Mononuclear cell (primary cell): Measurements from ENCODE around the gene FAM219B. TPM values are rescaled to one million over a fixed set of nuclear protein-coding genes. Genes with fewer than 3 reads are reported as not detected.
"Not testable (repeated sequence)": the region's sequence is repeated elsewhere in the genome, so short reads cannot be mapped to it uniquely, and the experiment has no call there.

Experiments
- H3K27me3 ChIP-seq: 2 replicates; pipeline ENCODE4 v1.6.0; 2011; ENCODE audit warnings: low read length, control low read depth; ENCODE audit not compliant: insufficient read depth
- H3K4me1 ChIP-seq: 2 replicates; pipeline ENCODE4 v1.5.1; 2011; ENCODE audit warnings: mild to moderate bottlenecking, low read length, control low read depth; ENCODE audit not compliant: insufficient read depth
- H3K4me3 ChIP-seq: 2 replicates; pipeline ENCODE4 v1.5.1; 2011; ENCODE audit warnings: mild to moderate bottlenecking, low read length, moderate library complexity
- H3K9me3 ChIP-seq: 2 replicates; pipeline ENCODE4 v1.5.1; 2011; ENCODE audit warnings: low read depth, mild to moderate bottlenecking, control low read depth, low read length
- total RNA-seq: library from RNA; depleted of rRNA; stranded (reverse); fragments of >200 nt; gene quantifications from one replicate; pipeline ENCODE4 v1.2.3, GENCODE V29; 2012

Gene FAM219B
- total RNA-seq, 1 donor, result 11.4 TPM

DNA sequence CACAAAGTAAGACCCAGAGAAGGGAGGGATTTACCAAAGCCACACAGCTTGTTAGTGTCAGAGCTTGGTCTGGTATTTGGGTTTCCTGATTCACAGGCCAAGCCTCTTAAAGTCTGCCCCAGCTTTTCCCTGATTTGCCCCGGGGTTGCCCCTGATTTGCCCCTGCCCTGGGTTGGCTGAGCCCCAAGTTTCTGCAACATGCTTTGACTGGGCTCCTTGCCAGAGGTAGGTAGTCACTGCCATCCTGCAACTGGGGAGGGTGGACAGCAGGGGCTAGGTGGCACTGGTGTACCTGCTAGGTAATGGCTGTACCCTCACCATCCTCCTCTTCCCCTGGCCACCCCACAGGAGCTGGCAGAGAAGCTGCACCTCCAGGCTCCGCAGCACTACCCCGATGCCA is 14.3 kb downstream of the FAM219B start:
- H3K4me1 ChIP-seq, result peaks cover 41% of the 10 kb centered on the region
- no peak overlapping the region for H3K4me3 ChIP-seq
- H3K27me3 ChIP-seq, result no peaks in the 10 kb centered on the region
- no peaks in the 10 kb centered on the region for H3K9me3 ChIP-seq

DNA sequence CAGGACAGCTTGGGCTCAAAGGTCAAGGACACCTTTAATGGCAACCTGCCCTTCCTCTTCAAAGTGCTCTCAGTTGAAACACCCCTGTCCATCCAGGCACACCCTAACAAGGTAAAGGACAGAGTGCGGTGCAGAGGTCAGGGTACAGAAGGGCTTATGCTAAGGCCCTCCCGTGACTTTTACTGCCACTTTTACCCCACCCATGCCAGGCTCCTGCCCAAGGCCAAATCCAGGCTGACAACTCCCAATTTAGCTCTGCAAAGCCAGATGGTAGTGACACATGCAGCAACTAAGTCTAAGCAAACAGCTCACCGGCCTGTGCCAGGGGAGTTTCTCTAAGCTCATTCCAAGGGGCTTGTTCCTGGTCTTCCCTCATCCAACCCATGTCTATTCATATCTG is 15.2 kb downstream of the FAM219B start:
- no peaks in the 10 kb centered on the region for H3K9me3 ChIP-seq
- peaks cover 43% of the 10 kb centered on the region for H3K4me1 ChIP-seq
- H3K4me3 ChIP-seq, result no peak overlapping the region
- H3K27me3 ChIP-seq, result no peaks in the 10 kb centered on the region

DNA sequence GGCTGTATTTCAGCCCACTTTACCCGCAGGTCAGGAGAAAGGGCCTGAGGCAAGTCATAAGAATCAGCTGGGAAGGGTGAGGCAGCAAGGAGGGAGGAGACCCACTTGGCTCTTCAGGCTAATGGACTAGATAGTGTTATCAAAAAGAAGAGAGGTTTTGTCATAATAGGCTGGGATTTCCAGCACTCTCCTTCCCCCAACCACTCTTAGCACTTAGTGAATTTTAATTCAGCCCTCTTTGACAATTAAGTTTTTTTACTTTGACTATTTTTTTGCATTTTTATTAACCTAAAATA is 16.0 kb downstream of the FAM219B start:
- Histone ChIP-seq H3K9me3 (no peaks in the 10 kb centered on the region), H3K4me1 (peaks cover 52% of the 10 kb centered on the region), H3K27me3 (no peaks in the 10 kb centered on the region), H3K4me3 (peak overlapping the region; percentile 61)

DNA sequence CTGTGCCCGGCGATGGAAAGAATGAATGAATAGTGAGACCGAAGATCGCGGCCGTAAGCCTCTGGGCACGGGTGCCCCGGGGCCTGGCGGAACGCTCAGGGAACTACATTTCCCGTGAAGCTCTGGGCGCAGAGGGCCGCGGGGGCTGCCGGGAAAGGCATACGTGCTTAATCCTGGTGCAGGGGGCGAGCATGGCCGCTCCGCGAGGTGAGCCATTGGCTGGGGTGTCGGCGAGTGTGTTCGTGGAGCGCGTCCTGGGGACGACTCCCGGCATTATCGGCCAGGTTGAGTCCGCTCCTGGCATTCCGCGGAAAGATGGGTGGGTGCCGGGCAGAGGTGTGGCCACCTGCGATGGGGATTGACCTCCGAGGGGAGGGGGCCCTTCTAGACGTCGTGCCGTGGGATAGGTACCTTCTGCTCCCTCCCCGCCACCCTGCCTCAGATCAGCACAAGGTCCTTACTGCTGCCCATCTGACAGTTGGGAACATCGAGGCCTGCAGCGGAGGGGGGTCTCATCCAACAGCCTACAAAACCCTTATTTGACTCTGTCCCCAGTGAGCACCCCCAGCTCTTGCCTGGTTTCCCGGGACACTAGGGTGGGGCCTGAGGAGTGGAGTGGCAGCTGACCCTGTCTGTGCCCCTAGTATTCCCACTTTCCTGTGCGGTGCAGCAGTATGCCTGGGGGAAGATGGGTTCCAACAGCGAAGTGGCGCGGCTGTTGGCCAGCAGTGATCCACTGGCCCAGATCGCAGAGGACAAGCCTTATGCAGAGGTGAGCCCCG is 16.6 kb downstream of the FAM219B start, which contains the start of gene MPI:
TSS of gene MPI (plus strand) at position 160 of the 782 bp plus-strand sequence. CDS start at position 192, 32 bp downstream.
- peak within 1 kb of the TSS; percentile 61 for H3K4me3 ChIP-seq
- H3K27me3 ChIP-seq, result no peaks in the 10 kb centered on the region
- peaks cover 57% of the 10 kb centered on the region for H3K4me1 ChIP-seq
- no peaks in the 10 kb centered on the region for H3K9me3 ChIP-seq

DNA sequence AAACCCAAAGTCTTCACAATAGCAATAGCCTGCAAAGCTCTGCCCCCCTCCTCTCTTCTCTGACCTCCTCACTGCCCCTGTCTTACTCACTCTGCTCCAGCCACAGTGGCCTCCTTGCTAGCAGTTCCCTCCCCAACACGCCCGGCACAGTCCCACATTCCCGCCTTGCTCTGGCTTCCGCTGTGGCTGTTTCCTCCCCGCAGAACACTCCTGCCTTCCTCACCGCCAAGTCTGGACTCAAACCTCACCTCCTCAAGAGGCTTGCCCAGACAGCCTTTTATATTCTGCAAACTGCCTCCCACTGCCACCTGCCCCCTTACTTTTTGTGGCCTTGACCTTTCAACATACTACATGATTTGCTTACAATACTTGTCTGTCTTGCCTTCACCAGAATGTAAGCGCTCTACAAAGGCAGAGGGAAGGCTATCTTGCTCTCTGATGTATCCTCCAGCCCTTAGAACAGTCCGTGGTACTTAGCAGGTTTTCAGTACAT is 17.2 kb downstream of the FAM219B start:
- Histone ChIP-seq H3K4me1 (peaks cover 62% of the 10 kb centered on the region), H3K4me3 (peak overlapping the region; percentile 61), H3K27me3 (no peaks in the 10 kb centered on the region), H3K9me3 (no peaks in the 10 kb centered on the region)

DNA sequence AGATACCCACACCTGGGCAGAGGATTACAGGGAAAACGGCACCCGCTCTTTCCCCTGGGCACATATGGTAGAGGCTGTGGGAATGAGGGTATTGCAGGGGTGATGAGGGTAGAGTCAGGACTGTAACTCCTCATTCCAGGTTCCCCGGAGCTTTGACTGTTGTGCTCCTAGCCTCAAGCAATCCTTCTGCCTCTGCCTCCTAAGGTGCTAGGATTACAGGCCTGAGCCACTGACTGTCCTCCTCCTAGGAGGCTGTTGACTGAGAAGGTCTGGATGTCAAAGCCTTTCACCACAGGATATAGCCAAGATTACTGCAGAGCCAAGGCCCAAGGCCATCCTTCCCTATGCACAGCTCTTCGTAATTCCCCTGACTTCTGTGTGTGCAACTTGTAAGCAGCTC is 17.9 kb downstream of the FAM219B start:
- H3K4me1 ChIP-seq, result peaks cover 62% of the 10 kb centered on the region
- no peak overlapping the region for H3K4me3 ChIP-seq
- H3K27me3 ChIP-seq, result no peaks in the 10 kb centered on the region
- no peaks in the 10 kb centered on the region for H3K9me3 ChIP-seq

DNA sequence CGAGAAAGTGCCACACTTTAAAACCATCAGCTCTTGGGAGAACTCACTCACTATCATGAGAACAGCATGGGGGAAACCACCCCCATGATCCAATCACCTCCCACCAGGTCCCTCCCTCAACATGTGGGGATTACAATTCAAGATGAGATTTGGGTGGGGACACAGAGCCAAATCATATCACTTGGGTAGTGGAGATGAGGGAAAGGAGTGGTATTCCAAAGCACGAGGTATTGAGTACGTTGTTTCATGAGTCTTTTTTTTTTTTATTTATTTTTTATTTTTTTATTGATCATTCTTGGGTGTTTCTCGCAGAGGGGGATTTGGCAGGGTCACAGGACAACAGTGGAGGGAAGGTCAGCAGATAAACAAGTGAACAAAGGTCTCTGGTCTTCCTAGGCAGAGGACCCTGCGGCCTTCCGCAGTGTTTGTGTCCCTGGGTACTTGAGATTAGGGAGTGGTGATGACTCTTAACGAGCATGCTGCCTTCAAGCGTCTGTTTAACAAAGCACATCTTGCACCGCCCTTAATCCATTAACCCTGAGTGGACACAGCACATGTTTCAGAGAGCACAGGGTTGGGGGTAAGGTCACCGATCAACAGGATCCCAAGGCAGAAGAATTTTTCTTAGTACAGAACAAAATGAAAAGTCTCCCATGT is 19.0 kb downstream of the FAM219B start:
- peaks cover 55% of the 10 kb centered on the region for H3K4me1 ChIP-seq
- not testable (repeated sequence) for H3K27me3 ChIP-seq

DNA sequence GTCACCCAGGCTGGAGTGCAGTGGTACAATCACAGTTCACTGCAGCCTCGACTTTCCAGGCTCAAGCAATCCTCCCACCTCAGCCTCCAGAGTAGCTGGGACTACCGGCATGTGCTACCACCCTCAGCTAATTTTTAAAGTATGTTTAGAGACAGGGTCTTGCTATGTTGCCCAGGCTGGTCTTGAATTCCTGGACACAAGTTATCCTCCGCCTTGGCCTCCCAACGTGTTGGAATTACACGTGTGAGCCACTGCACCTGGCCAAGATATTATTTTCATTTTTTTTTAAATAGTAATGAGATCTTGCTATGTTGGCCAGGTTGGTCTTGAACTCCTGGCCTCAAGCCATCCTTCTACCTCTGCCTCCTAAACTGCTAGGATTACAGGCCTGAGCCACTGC is 21.2 kb downstream of the FAM219B start:
- H3K27me3 ChIP-seq, result no peaks in the 10 kb centered on the region
- H3K4me1 ChIP-seq, result peaks cover 47% of the 10 kb centered on the region
- H3K4me3 ChIP-seq, result no peak overlapping the region
- no peaks in the 10 kb centered on the region for H3K9me3 ChIP-seq

More for the DNA sequence above, 19.0 kb downstream of the FAM219B start:
- not testable (repeated sequence) for H3K9me3 ChIP-seq, H3K4me3 ChIP-seq

DNA sequence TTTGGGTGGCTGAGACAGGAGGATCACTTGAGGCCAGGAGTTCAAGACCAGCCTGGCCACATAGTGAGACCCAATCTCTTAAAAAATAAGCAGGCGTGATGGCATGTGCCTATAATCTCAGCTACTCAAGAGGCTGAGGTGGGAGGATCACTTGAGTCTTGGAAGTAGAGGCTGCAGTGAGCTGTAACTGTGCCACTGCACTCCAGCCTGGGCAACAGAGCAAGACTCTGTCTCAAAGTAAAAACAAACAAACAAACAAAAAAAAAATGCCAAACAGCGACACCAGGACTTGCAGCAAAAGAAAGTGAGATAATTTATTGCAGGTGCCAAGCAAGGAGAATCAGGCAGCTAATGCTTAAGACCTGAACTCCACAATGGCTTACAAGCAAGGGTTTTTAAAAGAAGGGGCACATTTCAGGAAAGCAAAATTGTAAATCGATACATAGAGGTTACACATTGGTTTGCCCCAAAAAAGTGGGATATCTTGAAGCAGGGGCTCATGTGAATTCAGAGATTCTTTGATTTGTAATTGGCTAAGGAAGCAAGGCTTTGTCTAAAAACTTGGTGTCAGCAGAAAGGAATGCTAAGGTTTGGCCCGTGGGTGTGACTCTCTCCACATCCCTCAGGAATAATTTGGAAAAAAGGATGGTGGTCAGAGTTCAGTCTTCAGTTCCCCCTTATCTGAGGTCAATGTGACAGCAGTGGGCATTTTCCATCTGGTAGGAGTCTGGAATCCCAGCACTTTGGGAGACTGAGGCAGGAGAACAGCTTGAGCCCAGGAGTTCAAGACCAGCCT is 22.0 kb downstream of the FAM219B start:
- no peaks in the 10 kb centered on the region for H3K27me3 ChIP-seq
- peaks cover 41% of the 10 kb centered on the region for H3K4me1 ChIP-seq
- no peaks in the 10 kb centered on the region for H3K9me3 ChIP-seq
- H3K4me3 ChIP-seq, result no peak overlapping the region

DNA sequence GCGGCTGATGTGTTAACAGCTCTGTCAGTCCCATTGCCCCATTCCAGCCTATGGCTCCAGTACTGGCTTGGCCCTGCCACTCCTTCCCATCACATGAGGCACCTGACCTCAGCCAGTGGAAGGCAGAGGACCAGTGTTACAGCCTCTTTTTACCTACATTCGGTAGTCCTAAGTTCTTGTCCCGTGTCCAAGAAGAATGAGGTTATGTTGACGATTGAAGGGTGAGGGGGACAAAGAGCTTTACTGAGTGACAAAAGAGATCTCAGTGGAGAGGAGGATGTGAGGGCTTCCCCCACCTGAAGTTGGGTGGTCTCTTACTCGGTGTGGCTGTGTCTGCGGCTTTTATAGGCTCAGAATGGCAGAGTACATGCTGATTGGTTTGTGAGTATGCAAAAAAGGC is 24.1 kb downstream of the FAM219B start:
- H3K9me3 ChIP-seq, result no peaks in the 10 kb centered on the region
- peaks cover 32% of the 10 kb centered on the region for H3K4me1 ChIP-seq
- H3K27me3 ChIP-seq, result no peaks in the 10 kb centered on the region
- H3K4me3 ChIP-seq, result no peak overlapping the region

DNA sequence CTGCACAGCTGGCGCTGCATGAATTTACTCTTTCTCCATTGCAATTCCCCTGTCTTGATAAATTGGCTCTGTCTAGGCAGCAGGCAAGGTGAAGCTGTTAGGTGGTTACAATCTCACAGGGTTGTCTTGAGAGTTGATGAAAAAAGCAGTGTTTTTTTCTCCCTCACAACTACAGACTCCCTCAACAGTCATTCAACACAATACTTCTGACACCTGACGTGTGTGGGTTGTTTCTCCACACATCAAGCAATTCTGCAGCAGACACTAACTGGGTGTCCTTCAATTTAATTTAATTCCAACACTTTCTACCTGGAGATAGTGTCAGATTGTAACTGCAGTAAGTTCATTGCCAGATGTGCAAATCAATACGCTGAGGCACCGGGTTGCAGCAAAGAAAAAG is 28.4 kb downstream of the FAM219B start:
- H3K27me3 ChIP-seq, result no peaks in the 10 kb centered on the region
- H3K4me3 ChIP-seq, result no peak overlapping the region
- peaks cover 6% of the 10 kb centered on the region for H3K4me1 ChIP-seq

DNA sequence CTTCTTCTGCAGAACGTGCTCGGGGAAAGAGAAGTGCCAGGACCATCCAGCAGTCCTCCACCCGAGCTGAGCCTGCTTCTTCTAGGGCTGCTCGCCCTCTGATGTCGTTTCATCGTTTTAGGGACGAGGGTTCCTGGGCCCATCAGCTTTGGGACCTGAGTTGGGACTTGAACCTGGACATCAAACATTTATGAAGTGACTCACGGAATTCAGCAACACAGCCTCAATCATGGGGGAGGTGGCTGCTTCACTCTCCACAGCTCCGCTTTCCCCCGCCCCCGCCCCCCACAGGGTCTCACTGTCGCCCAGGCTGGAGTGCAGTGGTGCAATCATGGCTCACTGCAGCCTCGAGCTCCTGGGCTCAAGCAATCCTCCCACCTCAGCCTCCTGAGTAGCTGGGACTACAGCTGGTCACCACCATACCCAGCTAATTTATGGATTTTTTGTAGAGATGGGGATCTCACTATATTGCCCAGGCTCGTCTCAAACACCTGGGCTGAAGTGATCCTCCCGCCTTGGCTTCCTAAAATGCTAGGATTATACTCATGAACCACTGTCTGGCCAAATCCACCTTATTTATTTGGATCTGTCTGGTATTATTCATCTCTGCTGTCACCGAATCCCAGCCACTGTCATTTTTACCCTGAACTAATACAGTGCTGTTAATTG is 32.8 kb downstream of the FAM219B start:
- Histone ChIP-seq H3K9me3 (no peaks in the 10 kb centered on the region), H3K27me3 (no peaks in the 10 kb centered on the region), H3K4me3 (peak overlapping the region; percentile 71), H3K4me1 (peaks cover 44% of the 10 kb centered on the region)

More for the DNA sequence above, 28.4 kb downstream of the FAM219B start:
- no peaks in the 10 kb centered on the region for H3K9me3 ChIP-seq

DNA sequence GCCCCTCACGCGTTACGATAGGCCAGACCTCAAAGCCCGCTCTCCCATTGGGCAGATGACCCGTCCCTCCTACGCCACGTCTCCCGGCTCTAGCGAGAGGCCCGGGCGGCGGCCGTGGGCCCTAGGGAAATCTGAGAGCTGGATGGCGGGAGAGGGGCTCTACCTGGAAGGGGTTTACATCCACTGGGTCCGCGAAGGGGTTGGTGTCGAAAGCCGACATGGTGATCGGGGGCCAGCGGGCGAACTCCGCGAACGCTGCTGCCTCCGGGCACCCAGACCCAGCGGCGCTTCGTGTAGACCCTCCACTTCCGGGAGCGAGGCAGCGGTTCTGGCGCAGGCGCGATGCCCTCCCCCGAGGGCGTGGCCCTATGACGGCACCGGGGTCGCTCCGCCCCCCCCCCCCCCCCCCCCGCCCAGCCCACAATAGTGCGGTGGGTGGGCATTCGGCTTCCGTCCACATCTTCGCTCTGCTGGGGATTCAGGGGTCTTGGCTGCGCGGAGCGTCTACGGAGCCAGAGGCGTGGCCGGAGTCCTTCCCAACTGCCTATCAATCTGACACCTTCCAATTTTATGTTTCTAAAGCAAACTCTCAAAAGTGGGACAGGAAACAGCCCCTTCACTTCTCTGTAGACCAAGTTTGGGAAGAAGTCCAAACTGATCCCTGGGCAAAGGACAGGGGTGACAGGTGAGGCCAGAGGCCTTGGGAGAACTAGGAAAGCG is 33.5 kb downstream of the FAM219B start, which contains the start of gene SCAMP2:
TSS of gene SCAMP2 (minus strand) at position 330 of the 720 bp plus-strand sequence. CDS start at position 220, 110 bp downstream.
- H3K4me1 ChIP-seq, result peaks cover 51% of the 10 kb centered on the region
- no peaks in the 10 kb centered on the region for H3K27me3 ChIP-seq
- peak within 1 kb of the TSS; percentile 71 for H3K4me3 ChIP-seq
- no peaks in the 10 kb centered on the region for H3K9me3 ChIP-seq

DNA sequence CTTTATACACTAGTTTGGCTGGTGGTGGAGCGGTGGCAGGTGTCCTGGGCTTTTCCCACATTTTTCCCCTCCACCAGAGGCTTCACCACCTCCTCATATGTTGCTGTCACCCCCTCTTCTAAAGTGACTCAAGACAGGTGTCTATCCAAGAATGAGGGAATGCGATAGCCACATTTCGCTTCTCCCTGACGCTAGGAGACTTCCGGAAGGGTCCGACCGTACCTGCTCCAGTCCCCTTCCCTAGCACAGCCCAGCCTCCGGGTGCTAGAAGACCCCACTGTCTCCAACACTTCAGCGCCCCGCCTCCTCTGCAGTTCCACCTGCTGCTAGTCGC is 34.0 kb downstream of the FAM219B start:
- Histone ChIP-seq H3K27me3 (no peaks in the 10 kb centered on the region), H3K4me3 (peak overlapping the region; percentile 71), H3K9me3 (no peaks in the 10 kb centered on the region), H3K4me1 (peaks cover 56% of the 10 kb centered on the region)
